GM23338 (cell line): ENCODE data around the gene NEMP1.

Experiments used
- CREB1 ChIP-seq: fragments of 250-450 bp; sonication (Bioruptor Pico); IDR thresholded peaks from 2 replicates; pipeline ENCODE4 v1.5.0; 2020; ENCODE audit warnings: low read depth, mild to moderate bottlenecking, moderate library complexity
- CTCF ChIP-seq, 2 experiments: fragments of 200-600 bp in 1 of 2; sonication (generic) in 1 of 2; conservative IDR thresholded peaks; 2 replicates each; pipeline versions ENCODE4 v1.5.1 to v1.6.1; 2016 to 2017; ENCODE audit warnings: antibody characterized with exemption in 2 of 2, low read depth in 2 of 2, mild to moderate bottlenecking in 2 of 2, moderate library complexity in 1 of 2
- ETS1 ChIP-seq: IDR thresholded peaks from 2 replicates; pipeline ENCODE4 v1.6.1; 2016; ENCODE audit warnings: antibody characterized with exemption
- EZH2 ChIP-seq: fragments of 200-600 bp; sonication (generic); IDR thresholded peaks from one replicate; pipeline ENCODE4 v1.8.0; 2017; ENCODE audit warnings: antibody characterized with exemption, mild to moderate bottlenecking, low read depth; ENCODE audit not compliant: unreplicated experiment
- EZH2phosphoT487 ChIP-seq: fragments of 200-600 bp; sonication (generic); IDR thresholded peaks from one replicate; pipeline ENCODE4 v1.8.1; 2018; ENCODE audit warnings: antibody characterized with exemption; ENCODE audit not compliant: unreplicated experiment
- JUNB ChIP-seq: IDR thresholded peaks from one replicate; pipeline ENCODE4 v1.6.1; 2016; ENCODE audit warnings: antibody characterized with exemption; ENCODE audit not compliant: unreplicated experiment
- NANOG ChIP-seq: IDR thresholded peaks from 2 replicates; pipeline ENCODE4 v1.6.1; 2016; ENCODE audit warnings: antibody characterized with exemption, borderline replicate concordance
- POLR2AphosphoS5 ChIP-seq: IDR thresholded peaks from 2 replicates; pipeline ENCODE4 v1.6.1; 2016; ENCODE audit warnings: antibody characterized with exemption, low read depth
- REST ChIP-seq: IDR thresholded peaks from one replicate; pipeline ENCODE4 v1.6.1; 2018; ENCODE audit warnings: antibody characterized with exemption; ENCODE audit not compliant: unreplicated experiment
- STAT1 ChIP-seq: IDR thresholded peaks from one replicate; pipeline ENCODE4 v1.6.1; 2016; ENCODE audit warnings: antibody characterized with exemption; ENCODE audit not compliant: unreplicated experiment
- ZNF114 ChIP-seq: fragments of 250-450 bp; sonication (Bioruptor Pico); IDR thresholded peaks from 2 replicates; pipeline ENCODE4 v1.5.0; 2020; ENCODE audit warnings: mild to moderate bottlenecking, moderate library complexity
- ZNF331 ChIP-seq: fragments of 250-450 bp; sonication (Bioruptor Pico); IDR thresholded peaks from 2 replicates; pipeline ENCODE4 v1.5.0; 2020; ENCODE audit warnings: low read depth, mild to moderate bottlenecking, moderate library complexity
- TF ChIP-seq, protein P1 (sequence below): fragments of 250-450 bp; sonication (Bioruptor Pico); IDR thresholded peaks from 2 replicates; pipeline ENCODE4 v1.5.0; 2020; ENCODE audit warnings: mild to moderate bottlenecking, moderate library complexity

DNA sequence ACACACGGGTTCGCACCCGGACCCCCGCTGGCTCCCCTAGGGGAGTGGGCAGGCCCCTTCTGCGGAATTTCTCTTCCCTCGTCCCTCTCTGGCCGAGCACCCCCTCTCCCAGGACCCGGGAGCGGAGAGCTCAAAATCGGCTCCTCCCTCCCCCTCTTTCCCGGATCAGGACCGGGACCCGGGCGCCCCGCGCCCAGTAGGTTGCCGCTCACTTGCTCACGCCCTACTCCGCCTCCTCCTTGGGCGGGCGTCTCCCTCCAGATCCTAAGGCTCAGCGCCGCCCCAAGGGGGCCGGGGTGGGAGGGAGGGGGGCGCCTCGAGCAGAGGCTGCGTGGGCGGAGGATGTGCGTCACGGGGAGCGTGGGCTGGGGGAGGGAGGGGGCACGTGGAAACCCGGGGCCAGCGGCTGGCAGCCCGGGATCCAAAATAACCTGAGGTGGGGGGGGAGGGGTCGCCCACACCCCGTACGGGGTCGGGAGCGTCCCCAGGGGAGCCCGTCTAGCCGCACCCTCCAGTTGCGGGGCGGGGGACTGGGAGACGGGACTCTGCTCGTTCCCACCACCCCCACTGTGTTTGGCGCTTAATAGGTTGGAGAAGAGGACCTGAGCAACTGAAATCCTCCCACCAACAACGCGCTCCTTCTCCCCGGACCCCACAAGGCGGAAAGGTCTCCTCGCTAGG is 8.6 kb upstream of the NEMP1 start:
- TF ChIP-seq EZH2: no peak
- no peak for TF ChIP-seq REST
- TF ChIP-seq EZH2phosphoT487: no peak
- TF ChIP-seq CTCF (conservative IDR thresholded peaks at IDR 0.05; ENCODE audit: low read depth in 2 of 2): no peak
- TF ChIP-seq POLR2AphosphoS5: no peak
- no peak for TF ChIP-seq CREB1 (CRISPR knock-in tag)
- no peak for TF ChIP-seq ZNF331 (CRISPR knock-in tag)
- no peak for TF ChIP-seq JUNB
- TF ChIP-seq NANOG: no peak
- no peak for TF ChIP-seq ETS1
- TF ChIP-seq STAT1: no peak
- no peak for TF ChIP-seq ZNF114 (CRISPR knock-in tag)
- TF ChIP-seq, protein P1, sequence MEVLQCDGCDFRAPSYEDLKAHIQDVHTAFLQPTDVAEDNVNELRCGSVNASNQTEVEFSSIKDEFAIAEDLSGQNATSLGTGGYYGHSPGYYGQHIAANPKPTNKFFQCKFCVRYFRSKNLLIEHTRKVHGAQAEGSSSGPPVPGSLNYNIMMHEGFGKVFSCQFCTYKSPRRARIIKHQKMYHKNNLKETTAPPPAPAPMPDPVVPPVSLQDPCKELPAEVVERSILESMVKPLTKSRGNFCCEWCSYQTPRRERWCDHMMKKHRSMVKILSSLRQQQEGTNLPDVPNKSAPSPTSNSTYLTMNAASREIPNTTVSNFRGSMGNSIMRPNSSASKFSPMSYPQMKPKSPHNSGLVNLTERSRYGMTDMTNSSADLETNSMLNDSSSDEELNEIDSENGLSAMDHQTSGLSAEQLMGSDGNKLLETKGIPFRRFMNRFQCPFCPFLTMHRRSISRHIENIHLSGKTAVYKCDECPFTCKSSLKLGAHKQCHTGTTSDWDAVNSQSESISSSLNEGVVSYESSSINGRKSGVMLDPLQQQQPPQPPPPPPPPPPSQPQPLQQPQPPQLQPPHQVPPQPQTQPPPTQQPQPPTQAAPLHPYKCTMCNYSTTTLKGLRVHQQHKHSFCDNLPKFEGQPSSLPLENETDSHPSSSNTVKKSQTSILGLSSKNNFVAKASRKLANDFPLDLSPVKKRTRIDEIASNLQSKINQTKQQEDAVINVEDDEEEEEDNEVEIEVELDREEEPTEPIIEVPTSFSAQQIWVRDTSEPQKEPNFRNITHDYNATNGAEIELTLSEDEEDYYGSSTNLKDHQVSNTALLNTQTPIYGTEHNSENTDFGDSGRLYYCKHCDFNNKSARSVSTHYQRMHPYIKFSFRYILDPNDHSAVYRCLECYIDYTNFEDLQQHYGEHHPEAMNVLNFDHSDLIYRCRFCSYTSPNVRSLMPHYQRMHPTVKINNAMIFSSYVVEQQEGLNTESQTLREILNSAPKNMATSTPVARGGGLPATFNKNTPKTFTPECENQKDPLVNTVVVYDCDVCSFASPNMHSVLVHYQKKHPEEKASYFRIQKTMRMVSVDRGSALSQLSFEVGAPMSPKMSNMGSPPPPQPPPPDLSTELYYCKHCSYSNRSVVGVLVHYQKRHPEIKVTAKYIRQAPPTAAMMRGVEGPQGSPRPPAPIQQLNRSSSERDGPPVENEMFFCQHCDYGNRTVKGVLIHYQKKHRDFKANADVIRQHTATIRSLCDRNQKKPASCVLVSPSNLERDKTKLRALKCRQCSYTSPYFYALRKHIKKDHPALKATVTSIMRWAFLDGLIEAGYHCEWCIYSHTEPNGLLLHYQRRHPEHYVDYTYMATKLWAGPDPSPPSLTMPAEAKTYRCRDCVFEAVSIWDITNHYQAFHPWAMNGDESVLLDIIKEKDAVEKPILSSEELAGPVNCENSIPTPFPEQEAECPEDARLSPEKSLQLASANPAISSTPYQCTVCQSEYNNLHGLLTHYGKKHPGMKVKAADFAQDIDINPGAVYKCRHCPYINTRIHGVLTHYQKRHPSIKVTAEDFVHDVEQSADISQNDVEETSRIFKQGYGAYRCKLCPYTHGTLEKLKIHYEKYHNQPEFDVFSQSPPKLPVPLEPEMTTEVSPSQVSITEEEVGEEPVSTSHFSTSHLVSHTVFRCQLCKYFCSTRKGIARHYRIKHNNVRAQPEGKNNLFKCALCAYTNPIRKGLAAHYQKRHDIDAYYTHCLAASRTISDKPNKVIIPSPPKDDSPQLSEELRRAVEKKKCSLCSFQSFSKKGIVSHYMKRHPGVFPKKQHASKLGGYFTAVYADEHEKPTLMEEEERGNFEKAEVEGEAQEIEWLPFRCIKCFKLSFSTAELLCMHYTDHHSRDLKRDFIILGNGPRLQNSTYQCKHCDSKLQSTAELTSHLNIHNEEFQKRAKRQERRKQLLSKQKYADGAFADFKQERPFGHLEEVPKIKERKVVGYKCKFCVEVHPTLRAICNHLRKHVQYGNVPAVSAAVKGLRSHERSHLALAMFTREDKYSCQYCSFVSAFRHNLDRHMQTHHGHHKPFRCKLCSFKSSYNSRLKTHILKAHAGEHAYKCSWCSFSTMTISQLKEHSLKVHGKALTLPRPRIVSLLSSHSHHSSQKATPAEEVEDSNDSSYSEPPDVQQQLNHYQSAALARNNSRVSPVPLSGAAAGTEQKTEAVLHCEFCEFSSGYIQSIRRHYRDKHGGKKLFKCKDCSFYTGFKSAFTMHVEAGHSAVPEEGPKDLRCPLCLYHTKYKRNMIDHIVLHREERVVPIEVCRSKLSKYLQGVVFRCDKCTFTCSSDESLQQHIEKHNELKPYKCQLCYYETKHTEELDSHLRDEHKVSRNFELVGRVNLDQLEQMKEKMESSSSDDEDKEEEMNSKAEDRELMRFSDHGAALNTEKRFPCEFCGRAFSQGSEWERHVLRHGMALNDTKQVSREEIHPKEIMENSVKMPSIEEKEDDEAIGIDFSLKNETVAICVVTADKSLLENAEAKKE (CRISPR knock-in tag): no peak
